Right lobe of liver (tissue), 4 donors: Measurements from ENCODE around the gene KIF6.

Source experiments
- POLR2A ChIP-seq: fragments of 450-650 bp; IDR thresholded peaks from one replicate; pipeline ENCODE4 v1.6.1; 2017; ENCODE audit warnings: antibody characterized with exemption, mild to moderate bottlenecking
- TF ChIP-seq, protein P1 (sequence below), 4 donors: fragments of 200-600 bp in 3 of 4; fragments of 450-650 bp in 1 of 4; IDR thresholded peaks; one replicate each; pipeline versions ENCODE4 v1.5.1 to v1.8.0; 2016 to 2022; ENCODE audit warnings: antibody characterized with exemption in 4 of 4, mild to moderate bottlenecking in 2 of 4
- donor health status: DM: no; HTN: no; CAD: no.
- donor health status: DM: no; HTN: no; CAD: no.
- donor health status: DM: no; HTN: yes; CAD: no.

DNA sequence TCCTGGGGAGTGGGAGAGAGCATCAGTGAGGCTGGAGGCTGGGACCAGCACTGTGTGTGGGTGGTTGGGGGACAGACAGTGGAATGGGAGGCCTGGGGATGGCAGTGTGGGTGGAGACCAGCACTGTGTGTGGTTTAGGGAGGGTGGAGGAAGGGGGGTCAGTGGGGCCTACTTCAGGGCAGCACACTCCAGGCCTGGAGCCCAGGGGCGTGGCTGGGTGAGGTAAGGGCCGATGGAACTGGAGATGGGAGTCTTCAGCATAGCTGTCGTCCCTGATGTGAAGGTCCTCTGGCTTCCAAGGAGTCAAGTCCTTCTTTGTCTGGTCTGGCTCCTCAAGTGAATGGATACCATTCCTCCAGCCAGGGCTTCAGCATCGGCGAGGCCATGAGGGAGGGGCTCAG lies 429.6 kb downstream of the KIF6 start:
- TF ChIP-seq, protein P1, sequence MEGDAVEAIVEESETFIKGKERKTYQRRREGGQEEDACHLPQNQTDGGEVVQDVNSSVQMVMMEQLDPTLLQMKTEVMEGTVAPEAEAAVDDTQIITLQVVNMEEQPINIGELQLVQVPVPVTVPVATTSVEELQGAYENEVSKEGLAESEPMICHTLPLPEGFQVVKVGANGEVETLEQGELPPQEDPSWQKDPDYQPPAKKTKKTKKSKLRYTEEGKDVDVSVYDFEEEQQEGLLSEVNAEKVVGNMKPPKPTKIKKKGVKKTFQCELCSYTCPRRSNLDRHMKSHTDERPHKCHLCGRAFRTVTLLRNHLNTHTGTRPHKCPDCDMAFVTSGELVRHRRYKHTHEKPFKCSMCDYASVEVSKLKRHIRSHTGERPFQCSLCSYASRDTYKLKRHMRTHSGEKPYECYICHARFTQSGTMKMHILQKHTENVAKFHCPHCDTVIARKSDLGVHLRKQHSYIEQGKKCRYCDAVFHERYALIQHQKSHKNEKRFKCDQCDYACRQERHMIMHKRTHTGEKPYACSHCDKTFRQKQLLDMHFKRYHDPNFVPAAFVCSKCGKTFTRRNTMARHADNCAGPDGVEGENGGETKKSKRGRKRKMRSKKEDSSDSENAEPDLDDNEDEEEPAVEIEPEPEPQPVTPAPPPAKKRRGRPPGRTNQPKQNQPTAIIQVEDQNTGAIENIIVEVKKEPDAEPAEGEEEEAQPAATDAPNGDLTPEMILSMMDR (IDR thresholded peaks at IDR 0.05) = no peak
- TF ChIP-seq POLR2A = no peak
